ENCODE data around the gene ITGB5. TPM values are rescaled to one million over a fixed set of nuclear protein-coding genes. Genes with fewer than 3 reads are reported as not detected.

Gene ITGB5
- total RNA-seq, 1 donor from 2014 or later, result 95.1 TPM

- TF ChIP-seq CTCF (IDR thresholded peaks at IDR 0.05), result no peak
- H3K36me3 ChIP-seq, result no peaks in the 10 kb centered on the region
- H3K4me1 ChIP-seq, result no peaks in the 10 kb centered on the region
- no peaks in the 10 kb centered on the region for H3K27me3 ChIP-seq
- no peak overlapping the region for H3K27ac ChIP-seq
- ATAC-seq (no peak), DNase-seq (no peak)
- H3K4me3 ChIP-seq, result no peak overlapping the region
- intact Hi-C loops (cut with DNase I), result no loop called here
- H3K9me3 ChIP-seq, result no peaks in the 10 kb centered on the region
These were observed 33.6 kb upstream of the ITGB5 start for GRCh38 chr3:124920718-124921117.

GRCh38 chr3:124919756-124920155, 32.6 kb upstream of the ITGB5 start:
- TF ChIP-seq CTCF (IDR thresholded peaks at IDR 0.05), result no peak
- no peak for ATAC-seq
- intact Hi-C loops (cut with DNase I), result no loop called here
- H3K36me3 ChIP-seq, result no peaks in the 10 kb centered on the region
- no peaks in the 10 kb centered on the region for H3K27me3 ChIP-seq
- H3K4me1 ChIP-seq, result no peaks in the 10 kb centered on the region
- H3K9me3 ChIP-seq, result no peaks in the 10 kb centered on the region
- DNase-seq, result no peak
- no peak overlapping the region for H3K27ac ChIP-seq
- no peak overlapping the region for H3K4me3 ChIP-seq

- DNase-seq (no peak), ATAC-seq (no peak)
- no peaks in the 10 kb centered on the region for H3K4me1 ChIP-seq
- no peaks in the 10 kb centered on the region for H3K27me3 ChIP-seq
- H3K27ac ChIP-seq, result no peak overlapping the region
- H3K36me3 ChIP-seq, result no peaks in the 10 kb centered on the region
- intact Hi-C loops (cut with DNase I), result no loop called here
- no peak overlapping the region for H3K4me3 ChIP-seq
- TF ChIP-seq CTCF (IDR thresholded peaks at IDR 0.05), result no peak
- H3K9me3 ChIP-seq, result no peaks in the 10 kb centered on the region
These were observed 31.4 kb upstream of the ITGB5 start for GRCh38 chr3:124918524-124918923.

- intact Hi-C loops (cut with DNase I), result no loop called here
- Histone ChIP-seq H3K9me3 (no peaks in the 10 kb centered on the region), H3K36me3 (no peaks in the 10 kb centered on the region), H3K4me3 (no peak overlapping the region), H3K27me3 (no peaks in the 10 kb centered on the region), H3K27ac (no peak overlapping the region), H3K4me1 (no peaks in the 10 kb centered on the region)
- no peak for DNase-seq
- TF ChIP-seq CTCF (IDR thresholded peaks at IDR 0.05), result no peak
- ATAC-seq, result peak; percentile 71
These were observed 29.8 kb upstream of the ITGB5 start for GRCh38 chr3:124916837-124917409.

GRCh38 chr3:124915254-124915653, 28.1 kb upstream of the ITGB5 start:
- Histone ChIP-seq H3K4me3 (no peak overlapping the region), H3K27me3 (no peaks in the 10 kb centered on the region), H3K4me1 (no peaks in the 10 kb centered on the region), H3K27ac (no peak overlapping the region), H3K36me3 (no peaks in the 10 kb centered on the region), H3K9me3 (no peaks in the 10 kb centered on the region)
- intact Hi-C loops (cut with DNase I), result no loop called here
- DNase-seq (no peak), ATAC-seq (no peak)
- TF ChIP-seq CTCF (IDR thresholded peaks at IDR 0.05), result no peak

GRCh38 chr3:124907957-124908356, 20.8 kb upstream of the ITGB5 start:
- intact Hi-C loops (cut with DNase I), result no loop called here
- no peak for TF ChIP-seq CTCF (IDR thresholded peaks at IDR 0.05)
- ATAC-seq, result no peak

More at GRCh38 chr3:124907957-124908356, 20.8 kb upstream of the ITGB5 start:
- H3K27me3 ChIP-seq, result no peaks in the 10 kb centered on the region
- H3K9me3 ChIP-seq, result no peaks in the 10 kb centered on the region
- no peak for DNase-seq
- H3K4me1 ChIP-seq, result no peaks in the 10 kb centered on the region
- H3K27ac ChIP-seq, result no peak overlapping the region
- no peaks in the 10 kb centered on the region for H3K36me3 ChIP-seq
- no peak overlapping the region for H3K4me3 ChIP-seq
